HepG2 (cell line): ENCODE measurements around the gene MYL6B. TPM values are rescaled to one million over a fixed set of nuclear protein-coding genes. Genes with fewer than 3 reads are reported as not detected.

ENCODE experiments used
- ATAC-seq: fragments of 200-7000 bp; cut with Tn5 transposase; 3 replicates; pipeline ENCODE4 v1.9.1; 2020; ENCODE audit warnings: mild to moderate bottlenecking, moderate library complexity
- Bru-seq: library from RNA; stranded (reverse); fragments of 400-500 nt; gene quantifications from one replicate; lab custom pipeline; 2021; lab: Mats Ljungman, UMichigan
- BruChase-seq, 2 experiments: library from RNA; stranded (reverse); fragments of 400-500 nt; gene quantifications; one replicate each; lab custom pipeline; 2021; lab: Mats Ljungman, UMichigan
- BruUV-seq: library from RNA; stranded (reverse); fragments of 400-500 nt; replicated peaks from 2 replicates; lab custom pipeline; 2021; lab: Mats Ljungman, UMichigan
- CTCF ChIA-PET: fragments of 300-600 bp; formaldehyde crosslinking; extraction: SDS; loops from one replicate; lab custom pipeline; 2021; ENCODE audit warnings: low total read pairs, inconsistent platforms, low intra/inter-chr PET ratio; lab: Yijun Ruan, JAX
- POLR2A ChIA-PET: fragments of 350-600 bp; sonication (Branson Sonifier 250); formaldehyde crosslinking; loops from one replicate; lab custom pipeline; 2020; ENCODE audit warnings: antibody characterized with exemption, inconsistent platforms; lab: Yijun Ruan, JAX
- DNase-seq: peaks from one replicate; pipeline ENCODE4 v3.0.0-alpha.2; 2015; ENCODE audit warnings: low spot score
- FAIRE-seq: peaks from 3 replicates; lab custom pipeline; 2011; peaks lifted over from hg19 to GRCh38; lab: Jason Lieb, UNC
- H2AFZ ChIP-seq: one replicate; pipeline ENCODE4 v1.6.1; 2011; ENCODE audit warnings: low read length, inconsistent platforms
- H3K27ac ChIP-seq: fragments of 300-600 bp; 3 replicates; pipeline ENCODE4 v1.8.0; 2011; ENCODE audit warnings: mixed run types, mild to moderate bottlenecking, mixed read lengths, low read length, inconsistent platforms; ENCODE audit not compliant: insufficient read depth; ENCODE audit errors: extremely low read length
- H3K27me3 ChIP-seq, 2 experiments: fragments of 200-600 bp in 1 of 2; 2 replicates in 1 of 2; 3 replicates in 1 of 2; pipeline versions ENCODE4 v1.6.0 to v1.8.0; 2011; ENCODE audit warnings: low read length in 2 of 2, mild to moderate bottlenecking in 2 of 2, moderate library complexity in 2 of 2, inconsistent platforms in 1 of 2; ENCODE audit not compliant: insufficient read depth in 2 of 2, control insufficient read depth in 1 of 2
- H3K36me3 ChIP-seq, 2 experiments: fragments of 200-600 bp in 1 of 2; replicated peaks in 1 of 2; 2 replicates in 1 of 2; 3 replicates in 1 of 2; pipeline versions ENCODE4 v1.5.1 to v1.8.0; 2011; ENCODE audit warnings: low read length in 2 of 2, inconsistent platforms in 1 of 2; ENCODE audit not compliant: insufficient read depth in 2 of 2, control insufficient read depth in 1 of 2
- H3K4me1 ChIP-seq: 2 replicates; pipeline ENCODE4 v1.5.1; 2012; ENCODE audit warnings: low read length, inconsistent platforms; ENCODE audit not compliant: insufficient read depth
- H3K4me2 ChIP-seq: 2 replicates; pipeline ENCODE4 v1.6.0; 2011; ENCODE audit warnings: low read depth, low read length, inconsistent platforms
- H3K4me3 ChIP-seq, 3 experiments: fragments of 200-600 bp in 1 of 3; sonication (generic), shearing (Covaris generic) in 1 of 3; replicated peaks in 1 of 3; 2 replicates each; pipeline ENCODE4 v1.5.1; 2011 to 2016; ENCODE audit warnings: low read length in 3 of 3, inconsistent platforms in 2 of 3, low read depth in 2 of 3, mild to moderate bottlenecking in 2 of 3, control low read depth in 1 of 3, mixed read lengths in 1 of 3; ENCODE audit not compliant: insufficient read depth in 1 of 3
- H3K79me2 ChIP-seq: one replicate; pipeline ENCODE4 v1.6.1; 2011; ENCODE audit warnings: low read length, inconsistent platforms; ENCODE audit not compliant: insufficient read depth
- H3K9ac ChIP-seq: 2 replicates; pipeline ENCODE4 v1.6.0; 2011; ENCODE audit warnings: mild to moderate bottlenecking, low read depth, low read length, inconsistent platforms; ENCODE audit not compliant: insufficient read depth
- H3K9me3 ChIP-seq: 2 replicates; pipeline ENCODE4 v1.5.1; 2012; ENCODE audit warnings: mild to moderate bottlenecking, low read length
- H4K20me1 ChIP-seq: 2 replicates; pipeline ENCODE4 v1.6.0; 2011; ENCODE audit warnings: inconsistent platforms, mild to moderate bottlenecking, low read length, moderate library complexity; ENCODE audit not compliant: insufficient read depth
- CBX5 ChIP-seq: sonication (generic); formaldehyde crosslinking; IDR thresholded peaks from 2 replicates; pipeline ENCODE4 v1.4.0; 2020; ENCODE audit warnings: missing genetic modification reagents, borderline replicate concordance
- FOXK1 ChIP-seq: sonication (generic); formaldehyde crosslinking; IDR thresholded peaks from 2 replicates; pipeline ENCODE4 v1.4.0; 2020; ENCODE audit warnings: low read depth, missing genetic modification reagents, borderline replicate concordance
- GTF3A ChIP-seq: sonication (generic); formaldehyde crosslinking; conservative IDR thresholded peaks from 2 replicates; pipeline ENCODE4 v1.4.0; 2020; ENCODE audit warnings: mild to moderate bottlenecking, missing genetic modification reagents
- KDM3A ChIP-seq: IDR thresholded peaks from 2 replicates; pipeline ENCODE4 v1.6.1; 2018; ENCODE audit warnings: low read depth, missing compliant biosample characterization
- MAFK ChIP-seq, 2 experiments: IDR thresholded peaks in 1 of 2; conservative IDR thresholded peaks in 1 of 2; 2 replicates each; pipeline ENCODE4 v1.6.1; 2011; ENCODE audit warnings: improper control_type of control experiment in 2 of 2, low read length in 2 of 2
- MAZ ChIP-seq, 2 experiments: sonication (generic) in 1 of 2; formaldehyde crosslinking in 1 of 2; IDR thresholded peaks; 2 replicates each; pipeline versions ENCODE4 v1.5.0 to v1.6.1; 2012 to 2020; ENCODE audit warnings: low read depth in 2 of 2, mild to moderate bottlenecking in 2 of 2, borderline replicate concordance in 1 of 2, improper control_type of control experiment in 1 of 2, low read length in 1 of 2, missing genetic modification reagents in 1 of 2, moderate library complexity in 1 of 2
- MTF2 ChIP-seq: sonication (generic); formaldehyde crosslinking; IDR thresholded peaks from 2 replicates; pipeline ENCODE4 v1.5.0; 2020; ENCODE audit warnings: missing genetic modification reagents, borderline replicate concordance
- PHF5A ChIP-seq: IDR thresholded peaks from one replicate; pipeline ENCODE4 v1.6.1; 2018; ENCODE audit warnings: low read depth, missing genetic modification reagents; ENCODE audit not compliant: unreplicated experiment
- SP2 ChIP-seq: sonication (generic); formaldehyde crosslinking; IDR thresholded peaks from 2 replicates; pipeline ENCODE4 v1.5.1; 2020; ENCODE audit warnings: mild to moderate bottlenecking, missing genetic modification reagents
- ZHX1 ChIP-seq: sonication (generic); formaldehyde crosslinking; IDR thresholded peaks from 2 replicates; pipeline ENCODE4 v1.8.1; 2022; ENCODE audit warnings: low read depth, mild to moderate bottlenecking, missing genetic modification reagents
- ZNF607 ChIP-seq: sonication (generic); formaldehyde crosslinking; IDR thresholded peaks from 2 replicates; pipeline ENCODE4 v1.5.1; 2020; ENCODE audit warnings: missing genetic modification reagents, mild to moderate bottlenecking, borderline replicate concordance
- ZNF775 ChIP-seq: sonication (generic); formaldehyde crosslinking; IDR thresholded peaks from 2 replicates; pipeline ENCODE4 v1.4.0; 2020; ENCODE audit warnings: missing genetic modification reagents, mild to moderate bottlenecking, moderate library complexity, borderline replicate concordance
- WGBS: methylation state at CpG from one replicate; pipeline ENCODE4 v1.1.6; 2017; ENCODE audit warnings: low lambda C conversion rate; 5-methylcytosine and 5-hydroxymethylcytosine counted together
- in situ Hi-C: cut with HindIII; loops from 2 replicates; pipeline ENCODE4 v1.10.0; 2017; ENCODE audit warnings: low pct_unique_long_range_greater_than_20kb; ENCODE audit not compliant: extremely low pct_ligation_motif_present
- intact Hi-C: fragments of 100-400 bp; cut with micrococcal nuclease; formaldehyde crosslinking; loops from one replicate; pipeline ENCODE4 v1.10.0; 2022; ENCODE audit not compliant: unreplicated experiment
- long read RNA-seq, 2 experiments: library from RNA in 1 of 2; library from polyadenylated mRNA in 1 of 2; stranded (forward) in 1 of 2; unstranded in 1 of 2; transcript quantifications; one replicate each; pipeline ENCODE4 v2.0.0, GENCODE V29; 2019 to 2022
- polyA minus RNA-seq, 3 experiments: library from RNA; depleted of rRNA, polyadenylated mRNA; stranded (reverse); fragments of >200 nt; gene quantifications; 2 replicates each; pipeline ENCODE4 v1.2.3, GENCODE V29; 2011; ENCODE audit warnings: low replicate concordance in 1 of 3
- polyA plus RNA-seq, 8 experiments: library from polyadenylated mRNA; depleted of rRNA in 3 of 8; stranded (reverse) in 7 of 8; unstranded in 1 of 8; fragments of >200 nt; fragmentation: Illumina TruSeq in 4 of 8; extraction: Trizol in 4 of 8; gene quantifications; 2 replicates each; pipeline versions ENCODE4 v1.2.1 to v1.2.3, GENCODE V29; 2011 to 2016; ENCODE audit warnings: low read depth in 4 of 8, missing spikeins in 1 of 8, mixed read lengths in 1 of 8; ENCODE audit not compliant: insufficient read depth in 1 of 8
- total RNA-seq, 5 experiments: library from RNA; depleted of rRNA; stranded (reverse); fragments of >200 nt; fragmentation: Illumina TruSeq; extraction: Trizol; gene quantifications; 2 replicates each; pipeline ENCODE4 v1.2.3, GENCODE V29; 2016; ENCODE audit warnings: low read depth in 1 of 5

The MYL6B gene
- 75.7 and 76.5 TPM in 2 replicates for total RNA-seq (2016; rRNA removed; fragmentation: Illumina TruSeq; extraction: Trizol)
- 325 and 392 TPM in 2 replicates for total RNA-seq (2016; cell fraction: cytosol; rRNA removed; fragmentation: Illumina TruSeq; extraction: Trizol; ENCODE audit: low read depth)
- 64.5 and 75.8 TPM in 2 replicates for total RNA-seq (2016; cell fraction: insoluble cytoplasmic fraction; rRNA removed; fragmentation: Illumina TruSeq; extraction: Trizol)
- total RNA-seq (2016; cell fraction: membrane; rRNA removed; fragmentation: Illumina TruSeq; extraction: Trizol): 194 and 230 TPM in 2 replicates
- total RNA-seq (2016; cell fraction: nucleus; rRNA removed; fragmentation: Illumina TruSeq; extraction: Trizol): 25.1 and 31.8 TPM in 2 replicates
- polyA plus RNA-seq (2011; rRNA removed): 81.4 and 88.7 TPM in 2 replicates
- polyA plus RNA-seq (2011; cell fraction: cytosol; rRNA removed): 101 and 116 TPM in 2 replicates
- polyA plus RNA-seq (2011; cell fraction: nucleus; rRNA removed): 53.0 and 71.7 TPM in 2 replicates
- polyA plus RNA-seq (2012): 71.1 and 77.9 TPM in 2 replicates
- 374 and 492 TPM in 2 replicates for polyA plus RNA-seq (2016; cell fraction: cytosol; fragmentation: Illumina TruSeq; extraction: Trizol; ENCODE audit: low read depth)
- polyA plus RNA-seq (2016; cell fraction: insoluble cytoplasmic fraction; fragmentation: Illumina TruSeq; extraction: Trizol; ENCODE audit: low read depth): 78.1 and 85.3 TPM in 2 replicates
- polyA plus RNA-seq (2016; cell fraction: membrane; fragmentation: Illumina TruSeq; extraction: Trizol; ENCODE audit: low read depth): 220 and 254 TPM in 2 replicates
- polyA plus RNA-seq (2016; cell fraction: nucleus; fragmentation: Illumina TruSeq; extraction: Trizol; ENCODE audit: insufficient read depth, low read depth): 77.1 and 86.6 TPM in 2 replicates
- 23.8 and 38.6 TPM in 2 replicates for polyA minus RNA-seq (2011; rRNA and poly(A)+ RNA removed; ENCODE audit: low replicate concordance)
- 16.8 and 20.3 TPM in 2 replicates for polyA minus RNA-seq (2011; cell fraction: cytosol; rRNA and poly(A)+ RNA removed)
- polyA minus RNA-seq (2011; cell fraction: nucleus; rRNA and poly(A)+ RNA removed): 14.3 and 20.6 TPM in 2 replicates
- Bru-seq, nascent RNA: percentile 69 among the genes with signal in this experiment
- BruChase-seq, experiment 1, labeled RNA remaining after a 6-hour chase: percentile 79 among the genes with signal in this experiment
- percentile 72 among the genes with signal in this experiment for BruChase-seq, experiment 2, labeled RNA remaining after a 2-hour chase
- long read RNA-seq, experiment 1, partial matches to known transcripts: 53 of 63 reads
- long read RNA-seq, experiment 1, other reads (novel, unspliced or antisense): 9 of 63 reads
- long read RNA-seq, experiment 2, partial matches to known transcripts: 95 of 118 reads
- long read RNA-seq, experiment 2, other reads (novel, unspliced or antisense): 23 of 118 reads

DNA sequence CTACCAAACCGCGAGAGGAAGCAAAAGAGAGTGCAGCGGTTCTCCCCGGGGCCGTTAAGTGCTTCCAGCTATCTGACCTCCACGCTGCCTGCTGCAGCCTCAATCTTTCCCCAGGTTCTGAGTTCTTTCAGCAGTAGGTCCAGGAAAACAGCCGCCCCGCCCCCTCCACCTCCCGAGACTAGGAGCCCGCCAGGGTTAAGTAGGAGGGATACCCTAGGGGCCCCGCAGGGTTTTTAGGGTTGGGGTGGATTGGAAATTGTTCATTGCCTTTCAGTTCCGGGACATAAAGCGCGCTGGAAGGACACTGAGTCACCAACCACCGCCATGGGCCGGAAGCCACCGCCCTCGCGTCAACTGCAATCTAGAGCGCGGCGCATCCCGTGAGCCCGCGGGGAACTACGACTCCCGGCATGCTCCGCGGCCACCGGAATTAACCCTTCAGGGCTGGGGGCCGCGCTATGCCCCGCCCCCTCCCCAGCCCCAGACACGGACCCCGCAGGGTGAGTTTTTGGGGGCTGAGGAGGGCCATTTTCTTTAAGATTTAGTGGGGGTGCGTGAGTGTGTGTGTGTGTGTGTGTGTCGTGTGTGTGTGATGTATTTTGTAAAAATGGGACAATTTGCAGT, at the start of gene MYL6B:
TSS of gene MYL6B (plus strand) at position 456 of the 624 bp plus-strand sequence. CDS start 1,332 bp downstream, outside the sequence.
- peak; percentile 89 for ATAC-seq
- in situ Hi-C loops: no loop called here
- peak within 1 kb of the TSS; percentile 76 for H3K9ac ChIP-seq
- peak; percentile 64 for FAIRE-seq
- CTCF ChIA-PET: interaction anchor here (0.9 to 1.6 kb wide), 2 partner anchors 26 to 38 kb away, joined by 3 to 5 read pairs; no protein-coding TSS in a partner anchor
- intact Hi-C loops: loop anchor here (2.0 kb wide), 1 partner anchor 33 kb away; the partner anchor contains the start of gene ZC3H10
- peak; percentile 83 for DNase-seq
- no peaks in the 10 kb centered on the region; a peak in 1 of 5 replicates for H3K27me3 ChIP-seq
- peak within 1 kb of the TSS; percentile 57 for H2AFZ ChIP-seq
- H3K36me3 ChIP-seq: 0 out of 5 replicates have a peak, but pooled peaks cover 0 to 1% of the 10 kb centered on the region in 2 experiments
- peak within 1 kb of the TSS; percentile 92 for H3K4me2 ChIP-seq
- H3K4me3 ChIP-seq: peak within 1 kb of the TSS; percentile 79 to 86 (median 82)
- under 1% methylated on average over 20 of the region's 37 CpGs for WGBS
- peaks cover 39% of the 10 kb centered on the region for H3K4me1 ChIP-seq
- H3K79me2 ChIP-seq: peaks cover 15% of the 10 kb centered on the region
- H3K27ac ChIP-seq: peak within 1 kb of the TSS; percentile 89
- no TSS peak for BruUV-seq
- POLR2A ChIA-PET: interaction anchor here (0.9 to 3.8 kb wide), 11 partner anchors 9 to 164 kb away, joined by 3 to 42 read pairs (median 6); partner anchors contain the start of genes CNPY2, ESYT1, PA2G4 and RNF41
- H3K9me3 ChIP-seq: no peaks in the 10 kb centered on the region
- no peaks in the 10 kb centered on the region for H4K20me1 ChIP-seq
- peak; percentile 30; the same call in 1 of the 2 replicates for TF ChIP-seq ZHX1 (CRISPR knock-in tag)
- TF ChIP-seq ZNF775 (CRISPR knock-in tag): no peak
- TF ChIP-seq FOXK1 (CRISPR knock-in tag): peak; percentile 73; the same call in 1 of the 2 replicates
- no peak for TF ChIP-seq MAFK (conservative IDR thresholded peaks at IDR 0.05 in 1 of 2, IDR thresholded peaks at IDR 0.05 in 1 of 2; ENCODE audit: low read length in 2 of 2)
- peak; percentile 76 for TF ChIP-seq PHF5A (CRISPR knock-in tag)
- no peak for TF ChIP-seq MTF2 (CRISPR knock-in tag)
- TF ChIP-seq CBX5: no peak
- peak; percentile 80; the same call in 1 of the 2 replicates for TF ChIP-seq MAZ (IDR thresholded peaks at IDR 0.05; ENCODE audit: borderline replicate concordance, low read depth, low read length)
- 0 out of 2 replicates have a peak, but pooled peaks have one; percentile 58 for TF ChIP-seq MAZ (CRISPR knock-in tag; IDR thresholded peaks at IDR 0.05; ENCODE audit: low read depth)
- no peak for TF ChIP-seq GTF3A
- no peak for TF ChIP-seq KDM3A (CRISPR knock-in tag)
- TF ChIP-seq SP2: peak; percentile 49
- no peak; the same call in 1 of the 2 replicates for TF ChIP-seq ZNF607 (CRISPR knock-in tag)
